H1 (cell line): ENCODE measurements around the gene SLC6A17. TPM values are rescaled to one million over a fixed set of nuclear protein-coding genes. Genes with fewer than 3 reads are reported as not detected.

ENCODE experiments used
- RAD21 ChIP-seq, 2 experiments: IDR thresholded peaks in 1 of 2; conservative IDR thresholded peaks in 1 of 2; 2 replicates each; pipeline ENCODE4 v1.6.1; 2011; ENCODE audit warnings: low read depth in 2 of 2, low read length in 2 of 2, improper control_type of control experiment in 1 of 2, inconsistent platforms in 1 of 2, mild to moderate bottlenecking in 1 of 2, moderate library complexity in 1 of 2
- SIN3A ChIP-seq, 2 experiments: IDR thresholded peaks in 1 of 2; conservative IDR thresholded peaks in 1 of 2; 2 replicates each; pipeline ENCODE4 v1.6.1; 2011 to 2012; ENCODE audit warnings: low read length in 2 of 2, improper control_type of control experiment in 1 of 2, low read depth in 1 of 2, mild to moderate bottlenecking in 1 of 2
- polyA plus RNA-seq, 7 experiments: library from polyadenylated mRNA; depleted of rRNA in 3 of 7; stranded (reverse) in 5 of 7; unstranded in 2 of 7; fragments of >200 nt in 5 of 7; fragments of 200-250 nt in 2 of 7; gene quantifications; 1 replicate in 5 of 7; 2 replicates in 1 of 7; 4 replicates in 1 of 7; pipeline versions ENCODE4 v1.2.1 to v1.2.3, GENCODE V29; 2011 to 2013; ENCODE audit warnings: missing spikeins in 2 of 7, mixed read lengths in 2 of 7
- total RNA-seq: library from RNA; stranded (reverse); fragmentation: NEBNext Ultra II Directional; extraction: Animal tissue kit (Norgen Biotek cat#: 25700); gene quantifications from 2 replicates; pipeline ENCODE4 v1.2.1, GENCODE V29; 2021

The SLC6A17 gene
- total and polyA plus RNA-seq, 2 of the 8 experiments (the other 6 are each of a cell fraction or from before 2014, with no cell fraction given): 0.15 to 0.28 TPM

- no peak for TF ChIP-seq RAD21 (IDR thresholded peaks at IDR 0.05 in 1 of 2, conservative IDR thresholded peaks at IDR 0.05 in 1 of 2; ENCODE audit: low read depth in 2 of 2, low read length in 2 of 2)
- TF ChIP-seq SIN3A (conservative IDR thresholded peaks at IDR 0.05 in 1 of 2, IDR thresholded peaks at IDR 0.05 in 1 of 2; ENCODE audit: low read depth in 1 of 2, low read length in 2 of 2): no peak
Observed at GRCh38 chr1:110233861-110234260, 83.6 kb downstream of the SLC6A17 start (continued).
